NCI-H2196 (cell line): ENCODE measurements around the gene LRRC8C.

Experiments
- DNase-seq: peaks from one replicate; lab custom pipeline; 2025; ENCODE audit not compliant: unreplicated experiment; lab: John Stamatoyannopoulos, UW

LRRC8C gene

GRCh38 chr1:89670163-89670562 is 37.2 kb downstream of the LRRC8C start:
- no peak for DNase-seq

GRCh38 chr1:89670711-89671110 is 37.8 kb downstream of the LRRC8C start:
- DNase-seq: no peak

GRCh38 chr1:89671775-89672488 is 39.0 kb downstream of the LRRC8C start:
- no peak for DNase-seq

- DNase-seq: no peak
Measured at GRCh38 chr1:89672489-89673183, 39.7 kb downstream of the LRRC8C start.

- DNase-seq: no peak
Measured at GRCh38 chr1:89673251-89673650, 40.3 kb downstream of the LRRC8C start.

- no peak for DNase-seq
Measured at GRCh38 chr1:89675677-89676076, 42.8 kb downstream of the LRRC8C start.

GRCh38 chr1:89681045-89681729 is 48.3 kb downstream of the LRRC8C start:
- no peak for DNase-seq

GRCh38 chr1:89682611-89683010 is 49.7 kb downstream of the LRRC8C start:
- no peak for DNase-seq

GRCh38 chr1:89685461-89685860 is 52.5 kb downstream of the LRRC8C start:
- no peak for DNase-seq

- no peak for DNase-seq
Measured at GRCh38 chr1:89686520-89686919, 53.6 kb downstream of the LRRC8C start.

GRCh38 chr1:89687254-89687653 is 54.3 kb downstream of the LRRC8C start:
- no peak for DNase-seq

- DNase-seq: no peak
Measured at GRCh38 chr1:89688607-89689006, 55.7 kb downstream of the LRRC8C start.

- DNase-seq: no peak
Measured at GRCh38 chr1:89689234-89689633, 56.3 kb downstream of the LRRC8C start.

- DNase-seq: no peak
Measured at GRCh38 chr1:89690595-89690994, 57.7 kb downstream of the LRRC8C start.

GRCh38 chr1:89692601-89693521 is 59.9 kb downstream of the LRRC8C start:
- no peak for DNase-seq

GRCh38 chr1:89695847-89696246 is 62.9 kb downstream of the LRRC8C start:
- no peak for DNase-seq

- no peak for DNase-seq
Measured at GRCh38 chr1:89697383-89697782, 64.5 kb downstream of the LRRC8C start.

GRCh38 chr1:89698020-89698560 is 65.2 kb downstream of the LRRC8C start:
- no peak for DNase-seq

- DNase-seq: no peak
Measured at GRCh38 chr1:89698624-89699023, 65.7 kb downstream of the LRRC8C start.

GRCh38 chr1:89699451-89699986 is 66.6 kb downstream of the LRRC8C start:
- no peak for DNase-seq
